ENCODE measurements around the gene WDR4. TPM values are rescaled to one million over a fixed set of nuclear protein-coding genes. Genes with fewer than 3 reads are reported as not detected.

The WDR4 gene
- total and polyA plus RNA-seq, 10 of the 15 experiments (the other 5 are each of a cell fraction or from before 2014, with no cell fraction given): 2.1 to 45.3 (median 18.7) TPM

- no peaks in the 10 kb centered on the region for H3K27me3 ChIP-seq (replicated peaks in 1 of 2; ENCODE audit: control insufficient read depth in 2 of 2, insufficient read depth in 2 of 2, low read length in 1 of 2)
- no peak for ATAC-seq
- no peak for DNase-seq (ENCODE audit: low read depth, low spot score)
- ChIA-PET RAD21 (ENCODE audit: unreplicated experiment) (no interaction called here), SMC1A (ENCODE audit: uncharacterized antibody, unreplicated experiment) (no interaction called here), POLR2A (no interaction called here), CTCF (no interaction called here)
- no peaks in the 10 kb centered on the region for H3K9me3 ChIP-seq (replicated peaks; ENCODE audit: control insufficient read depth, insufficient read depth, low read length)
- no peak for FAIRE-seq
- 91% methylated on average over 10 of the region's 10 CpGs for WGBS (ENCODE audit: insufficient coverage, insufficient replicate concordance, low lambda C conversion rate, missing lambda C conversion rate)
- intact Hi-C loops (cut with micrococcal nuclease; ENCODE audit: unreplicated experiment) (no loop called here), in situ Hi-C loops (cut with MboI) (no loop called here)
- H3K79me2 ChIP-seq (ENCODE audit: control insufficient read depth, insufficient read depth, low read length): peaks cover 6% of the 10 kb centered on the region
- H3K4me2 ChIP-seq (ENCODE audit: control insufficient read depth, insufficient read depth): no peak overlapping the region
- H2AFZ ChIP-seq (ENCODE audit: control insufficient read depth, low read depth, low read length): no peak overlapping the region
- H3K4me3 ChIP-seq: no peak overlapping the region
- TF ChIP-seq TCF12 (IDR thresholded peaks at IDR 0.05; ENCODE audit: low read depth, low read length): no peak
- TF ChIP-seq BRCA1 (IDR thresholded peaks at IDR 0.05; ENCODE audit: low read depth, low read length): no peak
- no peak for TF ChIP-seq PRDM15 (CRISPR knock-in tag; IDR thresholded peaks at IDR 0.05)
- TF ChIP-seq DPF2 (IDR thresholded peaks at IDR 0.05): no peak
- TF ChIP-seq CBFB (IDR thresholded peaks at IDR 0.05; ENCODE audit: low read depth): no peak
- no peak for TF ChIP-seq NR2C2 (IDR thresholded peaks at IDR 0.05; ENCODE audit: borderline replicate concordance, control insufficient read depth, insufficient read length, low read depth)
- no peak for TF ChIP-seq SMC3 (IDR thresholded peaks at IDR 0.05; ENCODE audit: borderline replicate concordance, low read length)
- no peak for TF ChIP-seq E2F4 (IDR thresholded peaks at IDR 0.05; ENCODE audit: low read depth, low read length)
- peaks cover 4% of the 10 kb centered on the region; the same call in 1 of the 2 replicates for H4K20me1 ChIP-seq (ENCODE audit: control insufficient read depth, insufficient read depth)
- peaks cover 18 to 50% of the 10 kb centered on the region in 2 experiments for H3K36me3 ChIP-seq (ENCODE audit: control insufficient read depth in 2 of 2, insufficient read depth in 2 of 2, low read length in 1 of 2)
- no peak overlapping the region for H3K27ac ChIP-seq (ENCODE audit: control insufficient read depth, insufficient read depth)
- no peaks in the 10 kb centered on the region for H3K4me1 ChIP-seq (ENCODE audit: control insufficient read depth, insufficient read depth, low read length)
- no TSS peak for BruUV-seq (replicated peaks)
- no peak overlapping the region for H3K9ac ChIP-seq (ENCODE audit: control insufficient read depth, insufficient read depth, low read length)
Measured at GRCh38 chr21:42861311-42861847, 18.0 kb downstream of the WDR4 start.
